IMR-90 (cell line): ENCODE data around the gene IL11. TPM values are rescaled to one million over a fixed set of nuclear protein-coding genes. Genes with fewer than 3 reads are reported as not detected.

Experiments
- ATAC-seq: fragments of 200-7000 bp; cut with Tn5 transposase; 2 replicates; pipeline ENCODE4 v1.9.1; 2020; ENCODE audit warnings: low read depth, mild to moderate bottlenecking, moderate library complexity
- BruUV-seq: library from RNA; stranded (reverse); fragments of 400-500 nt; replicated peaks from 2 replicates; lab custom pipeline; 2021; lab: Mats Ljungman, UMichigan
- CTCF ChIA-PET: fragments of 300-600 bp; formaldehyde crosslinking; extraction: SDS; loops from one replicate; lab custom pipeline; 2021; ENCODE audit warnings: antibody characterized with exemption; lab: Yijun Ruan, JAX
- POLR2A ChIA-PET: fragments of 300-600 bp; sonication (Branson Sonifier 250); formaldehyde crosslinking; loops from one replicate; lab custom pipeline; 2022; ENCODE audit warnings: antibody characterized with exemption; ENCODE audit not compliant: unreplicated experiment; lab: Charles Lee
- DNase-seq: peaks from one replicate; pipeline ENCODE4 v3.0.0; 2013
- H2AFZ ChIP-seq: replicated peaks from 2 replicates; pipeline ENCODE3; 2013; ENCODE audit warnings: low read length, mild to moderate bottlenecking; ENCODE audit not compliant: poor library complexity
- H2AK5ac ChIP-seq: 2 replicates; pipeline ENCODE4 v1.6.1; 2013; ENCODE audit warnings: low read depth, low read length, inconsistent platforms
- H2AK9ac ChIP-seq: replicated peaks from 2 replicates; pipeline ENCODE3; 2013; ENCODE audit warnings: mild to moderate bottlenecking, low read depth, low read length, moderate library complexity; ENCODE audit not compliant: poor library complexity
- H2BK120ac ChIP-seq: 2 replicates; pipeline ENCODE4 v1.6.1; 2013; ENCODE audit warnings: low read depth, low read length, inconsistent platforms
- H2BK15ac ChIP-seq: 3 replicates; pipeline ENCODE4 v1.6.1; 2013; ENCODE audit warnings: low read depth, low read length, inconsistent platforms
- H2BK20ac ChIP-seq: 2 replicates; pipeline ENCODE4 v1.6.1; 2013; ENCODE audit warnings: low read depth, mild to moderate bottlenecking, inconsistent platforms, low read length, moderate library complexity
- H2BK5ac ChIP-seq: 2 replicates; pipeline ENCODE4 v1.6.1; 2013; ENCODE audit warnings: mild to moderate bottlenecking, low read depth, low read length, inconsistent platforms; ENCODE audit not compliant: poor library complexity, severe bottlenecking
- H3K14ac ChIP-seq: replicated peaks from 2 replicates; pipeline ENCODE4 v1.6.1; 2013; ENCODE audit warnings: low read depth, low read length, inconsistent platforms
- H3K18ac ChIP-seq: 2 replicates; pipeline ENCODE4 v1.6.1; 2013; ENCODE audit warnings: low read depth, low read length, control low read depth
- H3K23ac ChIP-seq: 2 replicates; pipeline ENCODE4 v1.6.1; 2013; ENCODE audit warnings: low read depth, low read length, inconsistent platforms
- H3K27ac ChIP-seq: 2 replicates; pipeline ENCODE4 v1.5.1; 2013; ENCODE audit warnings: mild to moderate bottlenecking, control low read depth, low read length; ENCODE audit not compliant: insufficient read depth
- H3K27me3 ChIP-seq: 2 replicates; pipeline ENCODE4 v1.6.1; 2013; ENCODE audit warnings: low read length; ENCODE audit not compliant: control insufficient read depth, insufficient read depth
- H3K36me3 ChIP-seq: 2 replicates; pipeline ENCODE4 v1.6.1; 2013; ENCODE audit warnings: low read length, mixed read lengths; ENCODE audit not compliant: control insufficient read depth, insufficient read depth
- H3K4ac ChIP-seq: 2 replicates; pipeline ENCODE4 v1.6.1; 2013; ENCODE audit warnings: low read depth, low read length, inconsistent platforms
- H3K4me1 ChIP-seq: 2 replicates; pipeline ENCODE4 v1.6.1; 2013; ENCODE audit warnings: low read length, mixed read lengths; ENCODE audit not compliant: control insufficient read depth, insufficient read depth
- H3K4me2 ChIP-seq: 2 replicates; pipeline ENCODE4 v1.6.1; 2013; ENCODE audit warnings: low read depth, mild to moderate bottlenecking, control low read depth, low read length, moderate library complexity
- H3K4me3 ChIP-seq: 2 replicates; pipeline ENCODE4 v1.5.1; 2013; ENCODE audit warnings: low read depth, mild to moderate bottlenecking, control low read depth, low read length, moderate library complexity; ENCODE audit not compliant: insufficient read depth
- H3K56ac ChIP-seq: 2 replicates; pipeline ENCODE4 v1.6.1; 2013; ENCODE audit warnings: low read length, inconsistent platforms; ENCODE audit not compliant: insufficient read depth; ENCODE audit errors: extremely low read depth
- H3K79me1 ChIP-seq, 2 experiments: 2 replicates each; pipeline ENCODE4 v1.6.1; 2013; ENCODE audit warnings: low read length in 2 of 2, inconsistent platforms in 1 of 2, low read depth in 1 of 2
- H3K9ac ChIP-seq: 2 replicates; pipeline ENCODE4 v1.6.1; 2013; ENCODE audit warnings: low read depth, low read length, control low read depth
- H3K9me1 ChIP-seq: 2 replicates; pipeline ENCODE4 v1.6.1; 2013; ENCODE audit warnings: low read length, inconsistent platforms; ENCODE audit not compliant: insufficient read depth
- H3K9me3 ChIP-seq: 2 replicates; pipeline ENCODE4 v1.6.1; 2013; ENCODE audit warnings: low read length; ENCODE audit not compliant: control insufficient read depth, insufficient read depth
- H4K20me1 ChIP-seq: 2 replicates; pipeline ENCODE4 v1.6.1; 2013; ENCODE audit warnings: low read length, inconsistent platforms; ENCODE audit not compliant: insufficient read depth
- H4K5ac ChIP-seq: 2 replicates; pipeline ENCODE4 v1.6.1; 2013; ENCODE audit warnings: mild to moderate bottlenecking, low read depth, low read length, control low read depth
- H4K8ac ChIP-seq, 2 experiments: 2 replicates each; pipeline ENCODE4 v1.6.1; 2013; ENCODE audit warnings: low read depth in 2 of 2, low read length in 2 of 2, control low read depth in 1 of 2, inconsistent platforms in 1 of 2
- H4K91ac ChIP-seq: 2 replicates; pipeline ENCODE4 v1.6.1; 2013; ENCODE audit warnings: low read depth, low read length, inconsistent platforms; ENCODE audit not compliant: insufficient read depth
- BHLHE40 ChIP-seq: fragments of 150-350 bp; IDR thresholded peaks from 2 replicates; pipeline ENCODE4 v1.6.1; 2016; ENCODE audit warnings: mild to moderate bottlenecking, low read depth, low read length
- CEBPB ChIP-seq: IDR thresholded peaks from 2 replicates; pipeline ENCODE4 v1.6.1; 2012; ENCODE audit warnings: low read depth, low read length, improper control_type of control experiment
- CHD1 ChIP-seq: IDR thresholded peaks from 2 replicates; pipeline ENCODE4 v1.6.1; 2012; ENCODE audit warnings: low read depth, low read length, improper control_type of control experiment
- FOS ChIP-seq: fragments of 150-350 bp; IDR thresholded peaks from 2 replicates; pipeline ENCODE4 v1.6.1; 2016; ENCODE audit warnings: low read depth, low read length
- MAFK ChIP-seq: IDR thresholded peaks from 2 replicates; pipeline ENCODE4 v1.6.1; 2012; ENCODE audit warnings: low read depth, low read length, improper control_type of control experiment
- MAZ ChIP-seq: IDR thresholded peaks from 2 replicates; pipeline ENCODE4 v1.6.1; 2012; ENCODE audit warnings: low read depth, mild to moderate bottlenecking, low read length, improper control_type of control experiment, moderate library complexity, borderline replicate concordance
- MXI1 ChIP-seq: IDR thresholded peaks from 2 replicates; pipeline ENCODE4 v1.6.1; 2012; ENCODE audit warnings: low read depth, mild to moderate bottlenecking, low read length, moderate library complexity, borderline replicate concordance
- NFE2L2 ChIP-seq: fragments of 150-350 bp; IDR thresholded peaks from 2 replicates; pipeline ENCODE4 v1.6.1; 2016; ENCODE audit warnings: low read depth, mild to moderate bottlenecking, low read length
- POLR2A ChIP-seq: IDR thresholded peaks from 2 replicates; pipeline ENCODE4 v1.6.1; 2012; ENCODE audit warnings: mild to moderate bottlenecking, low read depth, low read length
- RAD21 ChIP-seq: IDR thresholded peaks from 2 replicates; pipeline ENCODE4 v1.6.1; 2012; ENCODE audit warnings: low read length, improper control_type of control experiment
- RCOR1 ChIP-seq: IDR thresholded peaks from 2 replicates; pipeline ENCODE4 v1.6.1; 2012; ENCODE audit warnings: mild to moderate bottlenecking, low read length, improper control_type of control experiment; ENCODE audit not compliant: insufficient replicate concordance
- RFX5 ChIP-seq: IDR thresholded peaks from 2 replicates; pipeline ENCODE4 v1.8.0; 2012; ENCODE audit warnings: low read depth, mild to moderate bottlenecking, low read length, moderate library complexity
- SMC3 ChIP-seq: fragments of 150-350 bp; IDR thresholded peaks from 2 replicates; pipeline ENCODE4 v1.6.1; 2016; ENCODE audit warnings: low read depth, mild to moderate bottlenecking, antibody characterized with exemption, low read length, moderate library complexity
- WGBS, 2 experiments: methylation state at CpG; one replicate each; pipeline versions ENCODE4 v1.1.5 to v1.1.7; 2013; ENCODE audit warnings: missing lambda C conversion rate in 2 of 2; ENCODE audit not compliant: insufficient read length in 1 of 2; ENCODE audit errors: extremely low coverage in 2 of 2; 5-methylcytosine and 5-hydroxymethylcytosine counted together
- dilution Hi-C: fragments of 300-500 bp; cut with HindIII; formaldehyde crosslinking; loops from one replicate; pipeline ENCODE4 v1.14.3; 2018; ENCODE audit warnings: low sequenced_read_pairs; ENCODE audit not compliant: unreplicated experiment
- in situ Hi-C: fragments of 300-500 bp; cut with MboI; formaldehyde crosslinking; loops from 3 replicates; pipeline ENCODE4 v1.14.3; 2019; ENCODE audit warnings: low sequenced_read_pairs, inconsistent platforms, mixed read lengths
- intact Hi-C: fragments of 100-400 bp; cut with micrococcal nuclease; formaldehyde crosslinking; loops from 2 replicates; pipeline ENCODE4 v1.10.0; 2022
- polyA plus RNA-seq, 3 experiments: library from polyadenylated mRNA; depleted of rRNA; stranded (reverse); fragments of >200 nt; gene quantifications; 2 replicates each; pipeline ENCODE4 v1.2.3, GENCODE V29; 2012; ENCODE audit warnings: low replicate concordance in 1 of 3
- total RNA-seq: library from RNA; depleted of rRNA; stranded (reverse); fragments of >200 nt; gene quantifications from 2 replicates; pipeline ENCODE4 v1.2.3, GENCODE V29; 2012
- TF ChIP-seq, protein P1 (sequence below): fragments of 150-350 bp; IDR thresholded peaks from 2 replicates; pipeline ENCODE4 v1.6.1; 2016; ENCODE audit warnings: low read depth, mild to moderate bottlenecking, low read length, moderate library complexity, borderline replicate concordance
- TF ChIP-seq, protein P2 (sequence below): fragments of 150-350 bp; IDR thresholded peaks from 2 replicates; pipeline ENCODE4 v1.6.1; 2017; ENCODE audit warnings: mild to moderate bottlenecking, antibody characterized with exemption, low read length, low read depth
- TF ChIP-seq, protein P3 (sequence below): conservative IDR thresholded peaks from 2 replicates; pipeline ENCODE4 v1.5.1; 2012; ENCODE audit warnings: mild to moderate bottlenecking, low read depth, low read length, improper control_type of control experiment

IL11 gene
- total and polyA plus RNA-seq, 2 of the 4 experiments (the other 2 are of a cell fraction), result 14.3 to 33.6 TPM

DNA sequence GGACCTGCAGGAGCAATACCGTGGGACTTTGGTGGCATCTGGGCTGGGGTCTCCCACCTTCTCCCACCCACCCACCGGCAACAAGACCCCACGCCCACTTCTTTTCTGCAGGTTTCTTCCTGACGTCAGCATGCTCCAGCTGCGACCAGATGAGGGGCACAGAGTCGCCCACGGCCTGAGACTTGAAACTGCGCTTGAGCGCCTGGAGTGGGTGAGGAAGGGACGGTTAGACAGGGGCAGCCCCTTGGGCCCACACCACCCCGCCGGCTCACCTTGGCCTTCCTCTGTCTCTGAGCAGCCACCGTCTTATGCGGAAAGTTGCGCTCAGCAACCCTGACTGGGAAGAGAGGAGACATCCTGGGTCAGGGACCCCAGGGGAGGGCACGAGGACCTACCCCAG, 9.4 kb downstream of the IL11 start:
- Histone ChIP-seq H2AK9ac (no peak overlapping the region), H4K8ac (no peak overlapping the region), H2BK5ac (no peak overlapping the region), H3K4me3 (no peak overlapping the region), H3K14ac (no peak overlapping the region), H3K4me1 (no peaks in the 10 kb centered on the region), H3K9me3 (no peaks in the 10 kb centered on the region), H2BK120ac (no peak overlapping the region), H3K56ac (no peak overlapping the region), H3K23ac (no peak overlapping the region), H2BK20ac (no peak overlapping the region), H3K9ac (no peak overlapping the region), H3K27me3 (peaks cover 8% of the 10 kb centered on the region), H2BK15ac (no peak overlapping the region), H3K79me1 (peaks cover 0 to 4% of the 10 kb centered on the region in 2 experiments; a peak in 1 of 4 replicates), H4K20me1 (peaks cover 24% of the 10 kb centered on the region), H3K4me2 (no peak overlapping the region), H3K4ac (no peak overlapping the region), H3K18ac (no peak overlapping the region), H4K5ac (no peak overlapping the region), H4K91ac (no peak overlapping the region), H3K9me1 (peaks cover 3% of the 10 kb centered on the region; the same call in 1 of the 2 replicates), H2AK5ac (no peak overlapping the region), H3K36me3 (peaks cover 7% of the 10 kb centered on the region; the same call in 1 of the 2 replicates), H3K27ac (no peak overlapping the region), H2AFZ (no peak overlapping the region)
- intact Hi-C loops (no loop called here), dilution Hi-C loops (no loop called here), in situ Hi-C loops (no loop called here)
- BruUV-seq, result no TSS peak
- ChIA-PET CTCF (interaction anchor here (0.5 kb wide), 1 partner anchor 246 kb away, joined by 3 read pairs; no protein-coding TSS in a partner anchor), POLR2A (no interaction called here)
- no peak for DNase-seq
- WGBS, 2 experiments, result 82% methylated on average over 13 of the region's 16 CpGs; no CpG with 5 or more reads in 1 of the 2 experiments
- TF ChIP-seq CHD1, result no peak
- no peak for TF ChIP-seq NFE2L2
- TF ChIP-seq, protein P1, sequence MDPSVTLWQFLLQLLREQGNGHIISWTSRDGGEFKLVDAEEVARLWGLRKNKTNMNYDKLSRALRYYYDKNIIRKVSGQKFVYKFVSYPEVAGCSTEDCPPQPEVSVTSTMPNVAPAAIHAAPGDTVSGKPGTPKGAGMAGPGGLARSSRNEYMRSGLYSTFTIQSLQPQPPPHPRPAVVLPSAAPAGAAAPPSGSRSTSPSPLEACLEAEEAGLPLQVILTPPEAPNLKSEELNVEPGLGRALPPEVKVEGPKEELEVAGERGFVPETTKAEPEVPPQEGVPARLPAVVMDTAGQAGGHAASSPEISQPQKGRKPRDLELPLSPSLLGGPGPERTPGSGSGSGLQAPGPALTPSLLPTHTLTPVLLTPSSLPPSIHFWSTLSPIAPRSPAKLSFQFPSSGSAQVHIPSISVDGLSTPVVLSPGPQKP, result no peak
- TF ChIP-seq, protein P2, sequence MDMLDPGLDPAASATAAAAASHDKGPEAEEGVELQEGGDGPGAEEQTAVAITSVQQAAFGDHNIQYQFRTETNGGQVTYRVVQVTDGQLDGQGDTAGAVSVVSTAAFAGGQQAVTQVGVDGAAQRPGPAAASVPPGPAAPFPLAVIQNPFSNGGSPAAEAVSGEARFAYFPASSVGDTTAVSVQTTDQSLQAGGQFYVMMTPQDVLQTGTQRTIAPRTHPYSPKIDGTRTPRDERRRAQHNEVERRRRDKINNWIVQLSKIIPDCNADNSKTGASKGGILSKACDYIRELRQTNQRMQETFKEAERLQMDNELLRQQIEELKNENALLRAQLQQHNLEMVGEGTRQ, result no peak
- TF ChIP-seq RFX5, result no peak
- no peak for TF ChIP-seq RAD21
- no peak for TF ChIP-seq SMC3
- TF ChIP-seq, protein P3, sequence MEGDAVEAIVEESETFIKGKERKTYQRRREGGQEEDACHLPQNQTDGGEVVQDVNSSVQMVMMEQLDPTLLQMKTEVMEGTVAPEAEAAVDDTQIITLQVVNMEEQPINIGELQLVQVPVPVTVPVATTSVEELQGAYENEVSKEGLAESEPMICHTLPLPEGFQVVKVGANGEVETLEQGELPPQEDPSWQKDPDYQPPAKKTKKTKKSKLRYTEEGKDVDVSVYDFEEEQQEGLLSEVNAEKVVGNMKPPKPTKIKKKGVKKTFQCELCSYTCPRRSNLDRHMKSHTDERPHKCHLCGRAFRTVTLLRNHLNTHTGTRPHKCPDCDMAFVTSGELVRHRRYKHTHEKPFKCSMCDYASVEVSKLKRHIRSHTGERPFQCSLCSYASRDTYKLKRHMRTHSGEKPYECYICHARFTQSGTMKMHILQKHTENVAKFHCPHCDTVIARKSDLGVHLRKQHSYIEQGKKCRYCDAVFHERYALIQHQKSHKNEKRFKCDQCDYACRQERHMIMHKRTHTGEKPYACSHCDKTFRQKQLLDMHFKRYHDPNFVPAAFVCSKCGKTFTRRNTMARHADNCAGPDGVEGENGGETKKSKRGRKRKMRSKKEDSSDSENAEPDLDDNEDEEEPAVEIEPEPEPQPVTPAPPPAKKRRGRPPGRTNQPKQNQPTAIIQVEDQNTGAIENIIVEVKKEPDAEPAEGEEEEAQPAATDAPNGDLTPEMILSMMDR, result no peak
- TF ChIP-seq BHLHE40, result no peak
- TF ChIP-seq POLR2A, result no peak
- TF ChIP-seq MAZ, result no peak
- no peak for TF ChIP-seq MAFK
- TF ChIP-seq CEBPB, result no peak
- TF ChIP-seq MXI1, result no peak
- no peak for TF ChIP-seq RCOR1
- TF ChIP-seq FOS, result no peak
- no peak for ATAC-seq
